Endothelial cell of umbilical vein (primary cell): ENCODE results near the gene MYO1F. TPM values are rescaled to one million over a fixed set of nuclear protein-coding genes. Genes with fewer than 3 reads are reported as not detected.

Experiments
- BruUV-seq: library from RNA; stranded (reverse); fragments of 400-500 nt; replicated peaks from 2 replicates; lab custom pipeline; 2021; lab: Mats Ljungman, UMichigan
- CTCF ChIA-PET: fragments of 300-600, 350-600 bp; sonication (Branson Sonifier 250); formaldehyde crosslinking; loops from one replicate; lab custom pipeline; 2021; ENCODE audit warnings: antibody characterized with exemption, inconsistent platforms; lab: Charles Lee
- POLR2A ChIA-PET: fragments of 300-600, 350-600 bp; sonication (Branson Sonifier 250); formaldehyde crosslinking; loops from one replicate; lab custom pipeline; 2021; ENCODE audit warnings: antibody characterized with exemption, inconsistent platforms; lab: Charles Lee
- DNase-seq: peaks from one replicate; pipeline ENCODE4 v3.0.0-alpha.2; 2011; ENCODE audit warnings: low read depth, low spot score
- FAIRE-seq: peaks from 2 replicates; lab custom pipeline; 2011; peaks lifted over from hg19 to GRCh38; lab: Jason Lieb, UNC
- H2AFZ ChIP-seq: 2 replicates; pipeline ENCODE4 v1.6.0; 2012; ENCODE audit warnings: low read depth, low read length, control low read depth, inconsistent platforms
- H3K27ac ChIP-seq: 2 replicates; pipeline ENCODE4 v1.5.1; 2011; ENCODE audit warnings: low read depth, mild to moderate bottlenecking, control low read depth, low read length, moderate library complexity; ENCODE audit not compliant: insufficient read depth
- H3K27me3 ChIP-seq, 2 experiments: 2 replicates each; pipeline versions ENCODE4 v1.6.0 to v1.6.1; 2011; ENCODE audit warnings: low read length in 2 of 2, mixed read lengths in 1 of 2; ENCODE audit not compliant: control insufficient read depth in 2 of 2, insufficient read depth in 2 of 2
- H3K36me3 ChIP-seq, 2 experiments: 2 replicates in 1 of 2; 3 replicates in 1 of 2; pipeline ENCODE4 v1.5.1; 2011; ENCODE audit warnings: low read length in 2 of 2, mild to moderate bottlenecking in 1 of 2, moderate library complexity in 1 of 2; ENCODE audit not compliant: control insufficient read depth in 2 of 2, insufficient read depth in 2 of 2; ENCODE audit errors: extremely low read depth in 1 of 2
- H3K4me1 ChIP-seq: 3 replicates; pipeline ENCODE4 v1.5.1; 2011; ENCODE audit warnings: mild to moderate bottlenecking, low read length; ENCODE audit not compliant: control insufficient read depth, insufficient read depth; ENCODE audit errors: extremely low read depth
- H3K4me2 ChIP-seq: 2 replicates; pipeline ENCODE4 v1.6.1; 2011; ENCODE audit warnings: low read length, control low read depth, mixed read lengths; ENCODE audit not compliant: insufficient read depth
- H3K4me3 ChIP-seq, 3 experiments: fragments of 200-600 bp in 1 of 3; sonication (generic), shearing (Covaris generic) in 1 of 3; replicated peaks in 1 of 3; 2 replicates each; pipeline ENCODE4 v1.5.1; 2011 to 2016; ENCODE audit warnings: control low read depth in 3 of 3, low read length in 3 of 3, mild to moderate bottlenecking in 2 of 3, inconsistent platforms in 1 of 3, low read depth in 1 of 3, moderate library complexity in 1 of 3; ENCODE audit not compliant: insufficient read depth in 1 of 3
- H3K79me2 ChIP-seq: 2 replicates; pipeline ENCODE4 v1.6.0; 2012; ENCODE audit warnings: low read length, inconsistent platforms; ENCODE audit not compliant: control insufficient read depth, insufficient read depth
- H3K9ac ChIP-seq: replicated peaks from 2 replicates; pipeline ENCODE3; 2011; ENCODE audit warnings: low read length, control low read depth; ENCODE audit not compliant: insufficient read depth; ENCODE audit errors: extremely low read depth
- H3K9me1 ChIP-seq: replicated peaks from 3 replicates; pipeline ENCODE4 v1.6.0; 2011; ENCODE audit warnings: mild to moderate bottlenecking, low read length; ENCODE audit not compliant: control insufficient read depth, insufficient read depth; ENCODE audit errors: extremely low read depth
- H3K9me3 ChIP-seq: replicated peaks from 2 replicates; pipeline ENCODE4 v1.5.1; 2012; ENCODE audit warnings: low read length, inconsistent platforms; ENCODE audit not compliant: control insufficient read depth, insufficient read depth
- H4K20me1 ChIP-seq: replicated peaks from 2 replicates; pipeline ENCODE3; 2011; ENCODE audit warnings: mild to moderate bottlenecking, low read length; ENCODE audit not compliant: control insufficient read depth, insufficient read depth; ENCODE audit errors: extremely low read depth
- CTCF ChIP-seq, 2 donors: IDR thresholded peaks; 1 replicate in 1 of 2; 2 replicates in 1 of 2; pipeline ENCODE4 v1.5.1; 2011; ENCODE audit warnings: low read length in 2 of 2, mild to moderate bottlenecking in 2 of 2, moderate library complexity in 2 of 2, control low read depth in 1 of 2, inconsistent platforms in 1 of 2, low read depth in 1 of 2; ENCODE audit not compliant: insufficient read depth in 1 of 2; ENCODE audit errors: extremely low read depth in 1 of 2
- EZH2 ChIP-seq: IDR thresholded peaks from 2 replicates; pipeline ENCODE4 v1.6.1; 2012; ENCODE audit warnings: borderline replicate concordance, low read depth, mild to moderate bottlenecking, moderate library complexity, low read length, inconsistent platforms; ENCODE audit not compliant: severe bottlenecking
- FOS ChIP-seq: IDR thresholded peaks from 2 replicates; pipeline ENCODE4 v1.6.1; 2011; ENCODE audit warnings: mild to moderate bottlenecking, low read length, moderate library complexity, borderline replicate concordance; ENCODE audit not compliant: insufficient read depth
- GATA2 ChIP-seq: IDR thresholded peaks from 2 replicates; pipeline ENCODE4 v1.7.0; 2011; ENCODE audit warnings: low read depth, mild to moderate bottlenecking, moderate library complexity, mixed read lengths, low read length; ENCODE audit not compliant: insufficient read length, insufficient read depth
- JUN ChIP-seq: IDR thresholded peaks from 2 replicates; pipeline ENCODE4 v1.6.1; 2011; ENCODE audit warnings: borderline replicate concordance, low read depth; ENCODE audit not compliant: insufficient read length, insufficient read depth
- MAX ChIP-seq: IDR thresholded peaks from 2 replicates; pipeline ENCODE4 v1.6.1; 2011; ENCODE audit not compliant: insufficient read depth, insufficient read length
- MYC ChIP-seq: IDR thresholded peaks from one replicate; pipeline ENCODE4 v1.6.1; 2011; ENCODE audit warnings: mild to moderate bottlenecking, low read depth, low read length
- POLR2A ChIP-seq: IDR thresholded peaks from 2 replicates; pipeline ENCODE4 v1.6.1; 2012; ENCODE audit warnings: low read depth, mild to moderate bottlenecking, control low read depth, low read length
- POLR2AphosphoS5 ChIP-seq: IDR thresholded peaks from 2 replicates; pipeline ENCODE4 v1.6.1; 2012; ENCODE audit warnings: low read depth, mild to moderate bottlenecking, control low read depth, low read length, moderate library complexity; ENCODE audit not compliant: insufficient read depth
- dilution Hi-C: fragments of 300-500 bp; cut with MboI; formaldehyde crosslinking; loops from one replicate; pipeline ENCODE4 v1.15.0; 2019; ENCODE audit warnings: low sequenced_read_pairs; ENCODE audit not compliant: extremely low pct_ligation_motif_present
- intact Hi-C: fragments of 100-400 bp; cut with micrococcal nuclease; formaldehyde crosslinking; loops from one replicate; pipeline ENCODE4 v1.10.0; 2022
- polyA plus RNA-seq, 4 experiments: library from polyadenylated mRNA; depleted of rRNA in 3 of 4; stranded (reverse) in 3 of 4; unstranded in 1 of 4; fragments of >200 nt; gene quantifications; 2 replicates each; pipeline versions ENCODE4 v1.2.1 to v1.2.3, GENCODE V29; 2011 to 2012; ENCODE audit warnings: missing spikeins in 1 of 4
- total RNA-seq: library from RNA; stranded (reverse); gene quantifications from 2 replicates; pipeline ENCODE4 v1.2.3, GENCODE V29; 2021

Gene MYO1F
- total and polyA plus RNA-seq, 2 donors (not counting 3 experiments of a cell fraction or from before 2014, with no cell fraction given) = 0.22 to 0.39 TPM

DNA sequence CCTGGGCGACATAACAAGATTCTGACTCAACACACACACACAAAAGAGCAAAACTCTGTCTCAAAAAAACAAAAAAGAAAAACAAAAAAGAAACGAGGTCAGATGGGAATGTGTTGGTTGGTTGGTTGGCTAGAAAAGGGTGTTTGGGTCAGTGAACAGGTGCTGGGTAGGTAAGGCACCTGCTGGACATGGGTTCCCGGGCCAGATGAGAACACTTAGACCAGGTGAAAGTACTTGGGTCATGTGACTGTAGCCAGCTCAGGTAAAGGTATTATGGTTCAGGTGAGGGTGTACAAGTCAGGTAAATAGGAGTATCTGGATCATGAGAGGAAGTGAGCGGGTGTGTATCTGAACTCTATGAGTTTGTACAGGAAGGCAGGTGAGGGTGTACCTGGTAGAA, 48.7 kb downstream of the MYO1F start:
- Histone ChIP-seq H3K27me3 (no peaks in the 10 kb centered on the region), H3K9me1 (no peaks in the 10 kb centered on the region), H3K9ac (no peak overlapping the region), H2AFZ (no peak overlapping the region), H3K79me2 (no peaks in the 10 kb centered on the region), H3K36me3 (no peaks in the 10 kb centered on the region), H3K9me3 (no peaks in the 10 kb centered on the region), H3K27ac (no peak overlapping the region), H3K4me1 (peaks cover 7% of the 10 kb centered on the region), H3K4me2 (no peak overlapping the region), H3K4me3 (no peak overlapping the region), H4K20me1 (no peaks in the 10 kb centered on the region)
- ChIA-PET POLR2A (no interaction called here), CTCF (no interaction called here)
- no peak for DNase-seq
- BruUV-seq = no TSS peak
- TF ChIP-seq FOS (no peak), EZH2 (no peak), GATA2 (no peak), CTCF (IDR thresholded peaks at IDR 0.05; ENCODE audit: extremely low read depth in 1 of 2, insufficient read depth in 1 of 2, low read depth in 1 of 2, low read length in 2 of 2) (no peak), JUN (no peak), POLR2A (no peak), MAX (no peak), MYC (no peak), POLR2AphosphoS5 (no peak)
- no peak for FAIRE-seq
- dilution Hi-C loops = loop anchor here (10.0 kb wide), 1 partner anchor 66 kb away; no protein-coding TSS in a partner anchor
- intact Hi-C loops = no loop called here
